GM12878 (cell line): ENCODE data around the gene RPS16. TPM values are rescaled to one million over a fixed set of nuclear protein-coding genes. Genes with fewer than 3 reads are reported as not detected.

Experiments used
- EP300 ChIP-seq, 2 experiments: fragments of 150-350 bp in 1 of 2; IDR thresholded peaks; 2 replicates each; pipeline ENCODE4 v1.6.1; 2011 to 2012; ENCODE audit warnings: low read depth in 2 of 2, low read length in 2 of 2, borderline replicate concordance in 1 of 2, improper control_type of control experiment in 1 of 2, inconsistent platforms in 1 of 2; ENCODE audit not compliant: control insufficient read depth in 1 of 2
- HDGF ChIP-seq: fragments of 450-650 bp; IDR thresholded peaks from 2 replicates; pipeline ENCODE4 v1.6.1; 2016; ENCODE audit warnings: antibody characterized with exemption
- MEF2A ChIP-seq: IDR thresholded peaks from 2 replicates; pipeline ENCODE4 v1.6.1; 2011; ENCODE audit warnings: low read depth, mild to moderate bottlenecking, low read length, moderate library complexity; ENCODE audit not compliant: insufficient read depth
- MTA3 ChIP-seq: IDR thresholded peaks from 2 replicates; pipeline ENCODE4 v1.6.1; 2012; ENCODE audit warnings: low read length, inconsistent platforms, borderline replicate concordance
- NBN ChIP-seq: fragments of 450-650 bp; IDR thresholded peaks from 2 replicates; pipeline ENCODE4 v1.6.1; 2016
- NFXL1 ChIP-seq: fragments of 450-650 bp; IDR thresholded peaks from 2 replicates; pipeline ENCODE4 v1.6.1; 2017; ENCODE audit warnings: antibody characterized with exemption, mild to moderate bottlenecking, borderline replicate concordance
- POLR2AphosphoS5 ChIP-seq: IDR thresholded peaks from 2 replicates; pipeline ENCODE4 v1.6.1; 2011; ENCODE audit warnings: mild to moderate bottlenecking, low read length, inconsistent platforms
- RB1 ChIP-seq: fragments of 450-650 bp; formaldehyde crosslinking; IDR thresholded peaks from 2 replicates; pipeline ENCODE4 v1.6.1; 2017; ENCODE audit warnings: mild to moderate bottlenecking, borderline replicate concordance
- RELA ChIP-seq: fragments of 450-650 bp; IDR thresholded peaks from 2 replicates; pipeline ENCODE4 v1.8.0; 2014; ENCODE audit warnings: borderline replicate concordance; ENCODE audit not compliant: partially characterized antibody
- RUNX3 ChIP-seq: IDR thresholded peaks from 2 replicates; pipeline ENCODE4 v1.6.1; 2012; ENCODE audit warnings: low read length, inconsistent platforms
- SREBF1 ChIP-seq: IDR thresholded peaks from 2 replicates; pipeline ENCODE4 v1.6.1; 2012; ENCODE audit warnings: mild to moderate bottlenecking, low read length
- SREBF2 ChIP-seq: IDR thresholded peaks from 2 replicates; pipeline ENCODE4 v1.6.1; 2012; ENCODE audit warnings: mild to moderate bottlenecking, low read length
- TCF3 ChIP-seq: IDR thresholded peaks from 2 replicates; pipeline ENCODE4 v1.6.1; 2012; ENCODE audit warnings: low read depth, mild to moderate bottlenecking, low read length, borderline replicate concordance; ENCODE audit not compliant: insufficient read depth
- ZNF24 ChIP-seq: fragments of 450-650 bp; IDR thresholded peaks from 2 replicates; pipeline ENCODE4 v1.6.1; 2017; ENCODE audit warnings: antibody characterized with exemption, mild to moderate bottlenecking
- polyA plus RNA-seq, 11 experiments: library from polyadenylated mRNA; depleted of rRNA in 4 of 11; unstranded in 6 of 11; stranded (reverse) in 5 of 11; fragments of >200 nt; fragmentation: Nextera tagmentation in 4 of 11; fragmentation: Illumina TruSeq in 1 of 11; extraction: Ambion mirVana in 4 of 11; extraction: Trizol in 1 of 11; gene quantifications; 1 replicate in 1 of 11; 2 replicates in 10 of 11; pipeline versions ENCODE4 v1.2.1 to v1.2.3, GENCODE V29; 2011 to 2016; ENCODE audit warnings: inconsistent platforms in 2 of 11, missing spikeins in 2 of 11, low read depth in 1 of 11
- total RNA-seq, 4 experiments: library from RNA; depleted of rRNA in 3 of 4; stranded (reverse); fragments of >200 nt in 3 of 4; fragmentation: Illumina TruSeq in 1 of 4; extraction: Trizol in 1 of 4; gene quantifications; 2 replicates each; pipeline versions ENCODE4 v1.2.1 to v1.2.3, GENCODE V29; 2013 to 2021
- TF ChIP-seq, protein P1 (sequence below): IDR thresholded peaks from 2 replicates; pipeline ENCODE4 v1.6.1; 2011; ENCODE audit warnings: borderline replicate concordance, low read depth, mild to moderate bottlenecking, moderate library complexity, mixed read lengths, low read length; ENCODE audit not compliant: insufficient read depth; ENCODE audit errors: extremely low read length
- TF ChIP-seq, protein P2 (sequence below): fragments of 450-650 bp; IDR thresholded peaks from 2 replicates; pipeline ENCODE4 v1.6.1; 2018; ENCODE audit warnings: borderline replicate concordance, mild to moderate bottlenecking; ENCODE audit not compliant: partially characterized antibody
- TF ChIP-seq, protein P3 (sequence below): IDR thresholded peaks from 2 replicates; pipeline ENCODE4 v1.6.1; 2012; ENCODE audit warnings: low read length, inconsistent platforms
- TF ChIP-seq, protein P4 (sequence below): fragments of 450-650 bp; IDR thresholded peaks from 2 replicates; pipeline ENCODE4 v1.6.1; 2016; ENCODE audit warnings: mild to moderate bottlenecking
- TF ChIP-seq, protein P5 (sequence below): IDR thresholded peaks from 2 replicates; pipeline ENCODE4 v1.6.1; 2011; ENCODE audit warnings: borderline replicate concordance, low read depth, mild to moderate bottlenecking, moderate library complexity, low read length; ENCODE audit not compliant: insufficient read depth, poor library complexity, severe bottlenecking
- TF ChIP-seq, protein P6 (sequence below): IDR thresholded peaks from 2 replicates; pipeline ENCODE4 v1.6.1; 2012; ENCODE audit warnings: low read depth, low read length, improper control_type of control experiment

RPS16 gene
- total and polyA plus RNA-seq, 10 of the 15 experiments (the other 5 are each of a cell fraction or from before 2014, with no cell fraction given): 148 to 4,810 (median 2,343) TPM

DNA sequence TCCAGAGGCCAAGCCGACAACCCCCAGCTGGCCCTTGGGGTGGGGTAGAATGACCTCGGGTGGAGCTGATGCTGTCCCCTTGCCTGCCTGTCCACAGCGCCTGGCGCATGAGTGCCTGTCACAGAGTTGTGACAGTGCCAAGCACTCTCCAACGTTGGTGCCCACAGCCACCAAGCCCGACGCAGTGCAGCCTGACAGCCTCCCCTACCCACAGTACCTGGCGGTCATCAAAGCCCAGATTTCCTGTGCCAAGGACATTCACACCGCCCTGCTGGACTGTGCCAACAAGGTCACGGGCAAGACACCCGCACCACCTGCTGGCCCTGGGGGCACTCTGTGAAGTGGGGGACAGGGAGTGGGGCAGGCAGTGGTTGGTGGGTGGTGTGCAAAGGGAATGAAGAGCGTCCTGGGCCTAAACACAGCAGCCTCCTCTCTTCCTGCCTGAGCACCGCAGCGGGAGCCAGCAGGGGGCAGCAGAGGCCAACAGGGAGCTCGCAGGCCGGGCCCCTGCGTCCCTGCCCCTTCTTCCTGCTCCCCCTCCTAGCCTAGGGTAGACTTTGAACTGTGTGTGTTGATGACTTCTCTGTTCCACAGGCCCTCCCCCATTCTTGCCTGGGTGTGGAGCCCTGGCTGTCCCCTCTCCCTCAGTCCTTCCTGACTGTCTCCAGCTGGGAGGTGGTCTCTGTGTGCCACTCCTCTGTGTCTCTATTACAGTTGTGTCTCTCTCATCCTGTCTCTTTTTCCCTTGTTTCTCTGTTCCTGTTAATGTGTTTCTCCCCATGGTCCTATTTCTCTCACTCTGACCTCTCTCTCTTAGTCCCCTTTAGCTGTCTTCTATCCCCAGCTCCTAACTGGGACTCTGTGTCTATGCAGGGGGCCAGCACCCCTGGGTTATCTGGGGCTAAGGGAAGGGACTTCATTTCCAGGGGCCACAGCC lies 38.1 kb downstream of the RPS16 start (continued):
- TF ChIP-seq, protein P1, sequence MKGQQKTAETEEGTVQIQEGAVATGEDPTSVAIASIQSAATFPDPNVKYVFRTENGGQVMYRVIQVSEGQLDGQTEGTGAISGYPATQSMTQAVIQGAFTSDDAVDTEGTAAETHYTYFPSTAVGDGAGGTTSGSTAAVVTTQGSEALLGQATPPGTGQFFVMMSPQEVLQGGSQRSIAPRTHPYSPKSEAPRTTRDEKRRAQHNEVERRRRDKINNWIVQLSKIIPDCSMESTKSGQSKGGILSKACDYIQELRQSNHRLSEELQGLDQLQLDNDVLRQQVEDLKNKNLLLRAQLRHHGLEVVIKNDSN: no peak
- peak; percentile 69 for TF ChIP-seq ZNF24
- peak in 1 of 2 experiments; percentile 4; a peak in 1 of 4 replicates for TF ChIP-seq EP300 (IDR thresholded peaks at IDR 0.05; ENCODE audit: borderline replicate concordance in 1 of 2, control insufficient read depth in 1 of 2, low read depth in 2 of 2, low read length in 2 of 2)
- TF ChIP-seq, protein P2, sequence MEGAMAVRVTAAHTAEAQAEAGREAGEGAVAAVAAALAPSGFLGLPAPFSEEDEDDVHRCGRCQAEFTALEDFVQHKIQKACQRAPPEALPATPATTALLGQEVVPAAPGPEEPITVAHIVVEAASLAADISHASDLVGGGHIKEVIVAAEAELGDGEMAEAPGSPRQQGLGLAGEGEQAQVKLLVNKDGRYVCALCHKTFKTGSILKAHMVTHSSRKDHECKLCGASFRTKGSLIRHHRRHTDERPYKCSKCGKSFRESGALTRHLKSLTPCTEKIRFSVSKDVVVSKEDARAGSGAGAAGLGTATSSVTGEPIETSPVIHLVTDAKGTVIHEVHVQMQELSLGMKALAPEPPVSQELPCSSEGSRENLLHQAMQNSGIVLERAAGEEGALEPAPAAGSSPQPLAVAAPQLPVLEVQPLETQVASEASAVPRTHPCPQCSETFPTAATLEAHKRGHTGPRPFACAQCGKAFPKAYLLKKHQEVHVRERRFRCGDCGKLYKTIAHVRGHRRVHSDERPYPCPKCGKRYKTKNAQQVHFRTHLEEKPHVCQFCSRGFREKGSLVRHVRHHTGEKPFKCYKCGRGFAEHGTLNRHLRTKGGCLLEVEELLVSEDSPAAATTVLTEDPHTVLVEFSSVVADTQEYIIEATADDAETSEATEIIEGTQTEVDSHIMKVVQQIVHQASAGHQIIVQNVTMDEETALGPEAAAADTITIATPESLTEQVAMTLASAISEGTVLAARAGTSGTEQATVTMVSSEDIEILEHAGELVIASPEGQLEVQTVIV: peak; percentile 27
- TF ChIP-seq TCF3: no peak
- TF ChIP-seq RELA: peak; percentile 74
- peak; percentile 65; the same call in 1 of the 2 replicates for TF ChIP-seq NFXL1
- TF ChIP-seq, protein P3, sequence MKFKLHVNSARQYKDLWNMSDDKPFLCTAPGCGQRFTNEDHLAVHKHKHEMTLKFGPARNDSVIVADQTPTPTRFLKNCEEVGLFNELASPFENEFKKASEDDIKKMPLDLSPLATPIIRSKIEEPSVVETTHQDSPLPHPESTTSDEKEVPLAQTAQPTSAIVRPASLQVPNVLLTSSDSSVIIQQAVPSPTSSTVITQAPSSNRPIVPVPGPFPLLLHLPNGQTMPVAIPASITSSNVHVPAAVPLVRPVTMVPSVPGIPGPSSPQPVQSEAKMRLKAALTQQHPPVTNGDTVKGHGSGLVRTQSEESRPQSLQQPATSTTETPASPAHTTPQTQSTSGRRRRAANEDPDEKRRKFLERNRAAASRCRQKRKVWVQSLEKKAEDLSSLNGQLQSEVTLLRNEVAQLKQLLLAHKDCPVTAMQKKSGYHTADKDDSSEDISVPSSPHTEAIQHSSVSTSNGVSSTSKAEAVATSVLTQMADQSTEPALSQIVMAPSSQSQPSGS: no peak
- TF ChIP-seq, protein P4, sequence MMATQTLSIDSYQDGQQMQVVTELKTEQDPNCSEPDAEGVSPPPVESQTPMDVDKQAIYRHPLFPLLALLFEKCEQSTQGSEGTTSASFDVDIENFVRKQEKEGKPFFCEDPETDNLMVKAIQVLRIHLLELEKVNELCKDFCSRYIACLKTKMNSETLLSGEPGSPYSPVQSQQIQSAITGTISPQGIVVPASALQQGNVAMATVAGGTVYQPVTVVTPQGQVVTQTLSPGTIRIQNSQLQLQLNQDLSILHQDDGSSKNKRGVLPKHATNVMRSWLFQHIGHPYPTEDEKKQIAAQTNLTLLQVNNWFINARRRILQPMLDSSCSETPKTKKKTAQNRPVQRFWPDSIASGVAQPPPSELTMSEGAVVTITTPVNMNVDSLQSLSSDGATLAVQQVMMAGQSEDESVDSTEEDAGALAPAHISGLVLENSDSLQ: 0 out of 2 replicates have a peak, but pooled peaks have one; percentile 7
- TF ChIP-seq RUNX3: no peak
- peak; percentile 44; the same call in 1 of the 2 replicates for TF ChIP-seq MEF2A
- TF ChIP-seq NBN: peak; percentile 98
- TF ChIP-seq SREBF2: no peak
- TF ChIP-seq, protein P5, sequence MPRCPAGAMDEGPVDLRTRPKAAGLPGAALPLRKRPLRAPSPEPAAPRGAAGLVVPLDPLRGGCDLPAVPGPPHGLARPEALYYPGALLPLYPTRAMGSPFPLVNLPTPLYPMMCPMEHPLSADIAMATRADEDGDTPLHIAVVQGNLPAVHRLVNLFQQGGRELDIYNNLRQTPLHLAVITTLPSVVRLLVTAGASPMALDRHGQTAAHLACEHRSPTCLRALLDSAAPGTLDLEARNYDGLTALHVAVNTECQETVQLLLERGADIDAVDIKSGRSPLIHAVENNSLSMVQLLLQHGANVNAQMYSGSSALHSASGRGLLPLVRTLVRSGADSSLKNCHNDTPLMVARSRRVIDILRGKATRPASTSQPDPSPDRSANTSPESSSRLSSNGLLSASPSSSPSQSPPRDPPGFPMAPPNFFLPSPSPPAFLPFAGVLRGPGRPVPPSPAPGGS: no peak
- TF ChIP-seq, protein P6, sequence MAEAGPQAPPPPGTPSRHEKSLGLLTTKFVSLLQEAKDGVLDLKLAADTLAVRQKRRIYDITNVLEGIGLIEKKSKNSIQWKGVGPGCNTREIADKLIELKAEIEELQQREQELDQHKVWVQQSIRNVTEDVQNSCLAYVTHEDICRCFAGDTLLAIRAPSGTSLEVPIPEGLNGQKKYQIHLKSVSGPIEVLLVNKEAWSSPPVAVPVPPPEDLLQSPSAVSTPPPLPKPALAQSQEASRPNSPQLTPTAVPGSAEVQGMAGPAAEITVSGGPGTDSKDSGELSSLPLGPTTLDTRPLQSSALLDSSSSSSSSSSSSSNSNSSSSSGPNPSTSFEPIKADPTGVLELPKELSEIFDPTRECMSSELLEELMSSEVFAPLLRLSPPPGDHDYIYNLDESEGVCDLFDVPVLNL: 0 out of 2 replicates have a peak, but pooled peaks have one; percentile 38
- no peak for TF ChIP-seq SREBF1
- TF ChIP-seq HDGF: peak; percentile 90
- TF ChIP-seq RB1: peak; percentile 77; the same call in 1 of the 2 replicates
- no peak; the same call in 1 of the 2 replicates for TF ChIP-seq POLR2AphosphoS5
- no peak for TF ChIP-seq MTA3
